Lung (tissue), 12 donors: ENCODE measurements around the gene FOXRED2. TPM values are rescaled to one million over a fixed set of nuclear protein-coding genes. Genes with fewer than 3 reads are reported as not detected.

Experiments used
- ATAC-seq: fragments of 200-7000 bp; cut with Tn5 transposase; one replicate; pipeline ENCODE4 v1.9.1; 2020; ENCODE audit warnings: moderate number of reproducible peaks; ENCODE audit not compliant: insufficient read depth, low FRiP score
- DNase-seq, 3 donors: peaks; one replicate each; pipeline ENCODE4 v3.0.0-alpha.2; 2013 to 2017
- H3K27ac ChIP-seq, 2 donors: one replicate each; pipeline ENCODE4 v1.5.1; 2013; ENCODE audit warnings: mild to moderate bottlenecking in 2 of 2, moderate library complexity in 2 of 2, control low read depth in 1 of 2, inconsistent platforms in 1 of 2, low read depth in 1 of 2, low read length in 1 of 2
- H3K27me3 ChIP-seq, 3 donors: one replicate each; pipeline ENCODE4 v1.5.1; 2013; ENCODE audit warnings: low read length in 2 of 3; ENCODE audit not compliant: control insufficient read depth in 3 of 3, insufficient read depth in 3 of 3
- H3K36me3 ChIP-seq, 4 donors: one replicate each; pipeline ENCODE4 v1.5.1; 2013; ENCODE audit warnings: low read length in 4 of 4, mild to moderate bottlenecking in 1 of 4, moderate library complexity in 1 of 4; ENCODE audit not compliant: control insufficient read depth in 4 of 4, insufficient read depth in 4 of 4
- H3K4me1 ChIP-seq, 5 donors: one replicate each; pipeline ENCODE4 v1.5.1; 2013; ENCODE audit warnings: low read length in 5 of 5, mild to moderate bottlenecking in 2 of 5, moderate library complexity in 1 of 5; ENCODE audit not compliant: control insufficient read depth in 5 of 5, insufficient read depth in 5 of 5
- H3K4me3 ChIP-seq: one replicate; pipeline ENCODE4 v1.5.1; 2013; ENCODE audit warnings: mild to moderate bottlenecking, control low read depth, moderate library complexity
- H3K9ac ChIP-seq, 2 donors: one replicate each; pipeline ENCODE4 v1.5.1; 2013; ENCODE audit warnings: low read length in 2 of 2, control low read depth in 1 of 2; ENCODE audit not compliant: insufficient read depth in 1 of 2
- H3K9me3 ChIP-seq, 4 donors: one replicate each; pipeline ENCODE4 v1.5.1; 2013; ENCODE audit warnings: low read length in 3 of 4, mild to moderate bottlenecking in 1 of 4, moderate library complexity in 1 of 4; ENCODE audit not compliant: control insufficient read depth in 4 of 4, insufficient read depth in 3 of 4
- WGBS, 2 donors: extraction: QIAGEN DNeasy Blood & Tissue Kit; methylation state at CpG; one replicate each; pipeline ENCODE4 v1.1.7; 2013; 5-methylcytosine and 5-hydroxymethylcytosine counted together
- polyA plus RNA-seq, 2 donors: library from polyadenylated mRNA; stranded (reverse); fragments of 200-250 nt; gene quantifications; one replicate each; pipeline ENCODE4 v1.2.1, GENCODE V29; 2013
- total RNA-seq, 2 donors: library from RNA; depleted of rRNA in 1 of 2; stranded (reverse); fragments of >200 nt in 1 of 2; gene quantifications; one replicate each; pipeline ENCODE4 v1.2.1, GENCODE V29; 2014 to 2021
- TF ChIP-seq, protein P1 (sequence below): IDR thresholded peaks from 2 replicates; pipeline ENCODE4 v1.5.1; 2012; ENCODE audit warnings: mild to moderate bottlenecking; ENCODE audit errors: control extremely low read depth, extremely low read depth
- donor health status: control.
- donor health status: control.
- donor health status: Bipolar disorder and iron deficiency.
- donor health status: healthy.
- donor health status: DM: yes; HTN: yes; CAD: no.

The FOXRED2 gene
- total and polyA plus RNA-seq, 4 donors: 3.9 to 18.0 (median 7.8) TPM

DNA sequence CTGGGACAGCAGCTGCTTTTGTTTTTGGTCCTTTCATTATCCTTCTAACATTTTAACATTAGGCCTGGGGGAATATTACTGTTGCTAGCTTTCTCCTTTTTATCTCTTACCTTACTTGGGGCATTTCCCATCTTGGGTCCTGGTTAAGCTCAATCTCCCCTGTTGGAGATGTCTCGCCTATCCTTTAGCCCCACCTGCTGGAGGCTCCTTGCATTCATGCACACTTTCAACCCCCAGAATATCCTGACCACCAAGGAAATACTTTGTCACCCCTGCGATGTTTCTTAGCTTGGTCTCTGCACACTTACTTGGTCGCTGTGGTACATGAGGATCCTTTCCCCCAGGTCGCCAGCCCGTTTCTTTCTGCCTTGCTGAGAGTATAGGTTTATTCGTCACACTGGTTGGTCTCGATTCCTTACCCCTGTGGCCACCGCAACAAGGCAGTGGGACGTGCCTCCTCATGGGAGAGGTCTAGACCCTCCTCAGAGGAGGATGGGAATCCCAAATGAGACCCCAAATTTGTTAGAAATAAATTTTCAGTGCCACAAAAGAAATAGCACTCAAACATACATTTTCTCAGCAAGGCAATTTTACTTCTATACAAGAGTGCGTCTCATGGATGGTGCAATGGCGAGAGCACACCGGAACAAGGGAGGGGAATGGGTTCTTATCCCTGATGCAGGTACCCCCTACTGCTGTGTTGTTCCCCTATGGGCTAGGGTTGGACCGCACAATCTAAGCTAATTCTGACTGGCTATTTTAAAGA is 20.0 kb downstream of the FOXRED2 start:
- peaks cover 0 to 19% (median 7%) of the 10 kb centered on the region in 4 donors for H3K36me3 ChIP-seq
- no peak overlapping the region for H3K4me3 ChIP-seq
- H3K27ac ChIP-seq: no peak overlapping the region
- no peak overlapping the region for H3K9ac ChIP-seq
- WGBS, 2 donors: 86 to 95% methylated on average over 13 of the region's 13 CpGs
- H3K27me3 ChIP-seq: no peaks in the 10 kb centered on the region
- no peaks in the 10 kb centered on the region for H3K9me3 ChIP-seq
- DNase-seq (peak in 1 of 3 donors; percentile 39), ATAC-seq (no peak)
- peaks cover 0 to 4% (median 3%) of the 10 kb centered on the region in 5 donors for H3K4me1 ChIP-seq
- TF ChIP-seq, protein P1, sequence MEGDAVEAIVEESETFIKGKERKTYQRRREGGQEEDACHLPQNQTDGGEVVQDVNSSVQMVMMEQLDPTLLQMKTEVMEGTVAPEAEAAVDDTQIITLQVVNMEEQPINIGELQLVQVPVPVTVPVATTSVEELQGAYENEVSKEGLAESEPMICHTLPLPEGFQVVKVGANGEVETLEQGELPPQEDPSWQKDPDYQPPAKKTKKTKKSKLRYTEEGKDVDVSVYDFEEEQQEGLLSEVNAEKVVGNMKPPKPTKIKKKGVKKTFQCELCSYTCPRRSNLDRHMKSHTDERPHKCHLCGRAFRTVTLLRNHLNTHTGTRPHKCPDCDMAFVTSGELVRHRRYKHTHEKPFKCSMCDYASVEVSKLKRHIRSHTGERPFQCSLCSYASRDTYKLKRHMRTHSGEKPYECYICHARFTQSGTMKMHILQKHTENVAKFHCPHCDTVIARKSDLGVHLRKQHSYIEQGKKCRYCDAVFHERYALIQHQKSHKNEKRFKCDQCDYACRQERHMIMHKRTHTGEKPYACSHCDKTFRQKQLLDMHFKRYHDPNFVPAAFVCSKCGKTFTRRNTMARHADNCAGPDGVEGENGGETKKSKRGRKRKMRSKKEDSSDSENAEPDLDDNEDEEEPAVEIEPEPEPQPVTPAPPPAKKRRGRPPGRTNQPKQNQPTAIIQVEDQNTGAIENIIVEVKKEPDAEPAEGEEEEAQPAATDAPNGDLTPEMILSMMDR: peak; percentile 49

DNA sequence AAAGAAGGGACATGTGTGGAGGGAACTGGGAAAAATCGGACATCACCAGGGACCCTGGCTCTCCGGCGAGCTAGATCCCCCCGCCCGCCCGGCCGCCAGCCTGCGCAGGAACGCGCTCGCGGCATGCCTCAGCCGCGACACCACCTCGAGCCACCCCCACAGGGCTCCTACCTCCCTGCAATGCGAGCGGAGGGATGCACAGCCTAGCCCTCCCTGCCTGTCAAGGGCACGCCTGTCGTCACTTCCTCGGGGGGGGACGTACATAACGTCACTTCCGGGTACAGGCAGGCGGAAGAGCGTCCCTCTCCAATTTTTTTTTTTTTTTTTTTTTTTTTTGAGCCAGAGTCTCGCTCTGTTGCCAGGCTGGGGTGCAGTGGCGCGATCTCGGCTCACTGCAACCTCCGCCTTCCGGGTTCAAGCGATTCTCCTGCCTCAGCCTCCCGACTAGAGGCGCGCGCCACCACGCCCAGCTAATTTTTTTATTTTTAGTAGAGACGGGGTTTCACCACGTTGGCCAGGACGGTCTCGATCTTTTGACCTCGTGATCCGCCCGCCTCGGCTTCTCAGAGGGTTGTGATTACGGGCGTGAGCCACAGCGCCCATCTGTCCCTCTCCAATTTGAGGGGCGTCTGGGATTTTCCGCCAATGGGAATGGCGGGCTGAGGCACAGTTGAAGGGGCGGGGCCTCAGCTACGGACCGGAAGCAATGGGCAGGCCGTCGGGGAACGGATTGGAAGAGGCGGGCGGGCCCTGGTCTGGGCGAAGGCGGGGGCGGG is 25.3 kb downstream of the FOXRED2 start, which contains the start of gene TXN2:
Gene TXN2 (minus strand): TSS at position 248 of the 776 bp plus-strand sequence. CDS start 803 bp downstream, outside the sequence.
- DNase-seq (peak; percentile 98 to 99 (median 99)), ATAC-seq (peak; percentile 95)
- WGBS, 2 donors: 0 to 1% methylated on average over 58 to 62 of the region's 62 CpGs
- TF ChIP-seq, protein P1: no peak
- Histone ChIP-seq H3K4me3 (peak within 1 kb of the TSS; percentile 43), H3K27me3 (no peaks in the 10 kb centered on the region), H3K9ac (peak within 1 kb of the TSS; percentile 11 to 90), H3K9me3 (no peaks in the 10 kb centered on the region), H3K4me1 (peaks cover 0 to 13% (median 9%) of the 10 kb centered on the region in 5 donors), H3K27ac (peak within 1 kb of the TSS; percentile 84 to 95), H3K36me3 (peaks cover 4 to 10% (median 8%) of the 10 kb centered on the region in 4 donors)

DNA sequence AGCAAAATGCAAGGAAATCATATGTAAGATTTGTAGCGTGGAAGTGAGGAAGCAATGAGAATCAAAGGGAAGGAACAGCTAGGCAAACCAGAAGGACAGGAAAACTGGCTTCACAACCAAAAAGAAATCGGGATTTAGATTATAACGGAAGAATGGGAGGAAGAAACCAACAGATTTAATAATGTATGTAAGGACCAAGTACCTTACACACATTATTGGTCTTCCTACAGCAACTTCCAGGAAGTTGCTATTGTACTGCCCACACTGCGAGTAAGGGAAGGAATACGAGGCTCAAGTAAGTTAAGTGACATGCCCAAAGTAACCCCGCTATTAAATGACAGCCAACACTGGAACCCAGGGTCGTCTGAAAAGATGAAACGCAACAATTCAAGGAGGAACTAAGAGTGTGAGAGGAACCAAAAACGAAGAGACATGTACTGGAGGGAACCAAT is 25.9 kb downstream of the FOXRED2 start:
- 7 to 9% methylated on average over 9 of the region's 9 CpGs for WGBS, 2 donors
- no peak for DNase-seq
- Histone ChIP-seq H3K9me3 (no peaks in the 10 kb centered on the region), H3K36me3 (peaks cover 8 to 14% (median 12%) of the 10 kb centered on the region in 4 donors), H3K4me3 (peak overlapping the region; percentile 43), H3K9ac (peak overlapping the region; percentile 11 to 90), H3K27me3 (no peaks in the 10 kb centered on the region), H3K27ac (peak overlapping the region; percentile 84 to 95), H3K4me1 (peaks cover 0 to 13% (median 9%) of the 10 kb centered on the region in 5 donors)
- no peak for ATAC-seq
- TF ChIP-seq, protein P1: no peak
